Upper lobe of left lung (tissue), 4 donors: ENCODE results near the gene GSKIP.

ENCODE experiments used
- CTCF ChIP-seq, 6 experiments: fragments of 450-650 bp in 4 of 6; fragments of 200-600 bp in 2 of 6; sonication (generic) in 2 of 6; IDR thresholded peaks; one replicate each; pipeline ENCODE4 v1.5.1; 2016 to 2019; ENCODE audit warnings: antibody characterized with exemption in 6 of 6
- EP300 ChIP-seq, 4 donors: sonication (generic); formaldehyde crosslinking; IDR thresholded peaks; one replicate each; pipeline ENCODE4 v1.5.1; 2017; ENCODE audit warnings: antibody characterized with exemption in 4 of 4, control low read depth in 2 of 4
- POLR2A ChIP-seq, 4 donors: fragments of 450-650 bp; IDR thresholded peaks; one replicate each; pipeline ENCODE4 v1.5.1; 2016 to 2017; ENCODE audit warnings: antibody characterized with exemption in 4 of 4, mild to moderate bottlenecking in 2 of 4
- POLR2AphosphoS5 ChIP-seq, 2 donors: sonication (generic); formaldehyde crosslinking; IDR thresholded peaks; one replicate each; pipeline ENCODE4 v1.5.1; 2017; ENCODE audit warnings: antibody characterized with exemption in 2 of 2

- no peak for TF ChIP-seq EP300 (IDR thresholded peaks at IDR 0.05)
- no peak for TF ChIP-seq CTCF (IDR thresholded peaks at IDR 0.05)
- TF ChIP-seq POLR2AphosphoS5 (IDR thresholded peaks at IDR 0.05) = no peak
- no peak for TF ChIP-seq POLR2A (IDR thresholded peaks at IDR 0.05)
Observed at GRCh38 chr14:96352708-96353107, 10.6 kb upstream of the GSKIP start.
